EH (cell line): ENCODE data around the gene UBLCP1.
"Not testable (repeated sequence)": the region's sequence is repeated elsewhere in the genome, so short reads cannot be mapped to it uniquely, and the experiment has no call there.

Source experiments
- DNase-seq: peaks from one replicate; pipeline ENCODE4 v3.0.0-alpha.2; 2015; ENCODE audit warnings: low read depth

The UBLCP1 gene

DNA sequence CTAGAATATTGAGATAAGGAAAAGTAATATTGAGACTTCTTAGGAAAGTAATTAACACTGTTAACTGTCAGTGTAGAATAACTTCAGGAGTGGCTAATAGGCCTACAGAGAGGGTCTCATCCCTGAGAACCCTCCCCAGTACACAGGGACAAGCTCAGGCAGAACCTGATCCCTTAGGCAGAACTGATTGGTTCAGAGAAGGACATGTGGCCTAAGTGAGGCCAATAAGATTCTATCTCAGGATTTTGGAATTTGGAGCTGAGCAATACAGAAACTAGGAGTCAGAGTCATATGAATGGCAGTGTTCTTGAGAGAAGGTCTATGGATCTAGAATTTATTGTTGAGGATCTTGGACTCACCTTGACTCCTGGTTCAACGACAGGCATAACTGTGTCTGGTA, 10.9 kb upstream of the UBLCP1 start:
- no peak for DNase-seq

DNA sequence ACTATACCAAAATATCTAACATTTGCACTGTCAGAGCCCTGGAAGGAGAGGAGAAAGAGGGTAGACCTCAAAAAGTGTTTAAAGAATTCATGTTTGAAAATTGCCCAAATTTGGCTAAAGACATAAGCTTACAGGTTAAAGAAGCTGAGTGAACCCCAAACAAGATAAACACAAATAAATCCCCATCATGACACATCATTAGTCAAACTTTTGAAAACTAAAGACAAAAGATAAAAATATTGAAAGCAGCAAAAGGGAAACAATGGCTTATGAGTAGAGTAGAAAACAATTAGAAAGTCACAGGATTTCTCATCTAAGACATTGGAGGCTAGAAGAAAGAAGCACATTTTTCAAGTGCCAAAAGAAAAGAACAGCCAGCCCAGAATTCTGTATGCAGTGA, 6.1 kb upstream of the UBLCP1 start:
- no peak for DNase-seq

DNA sequence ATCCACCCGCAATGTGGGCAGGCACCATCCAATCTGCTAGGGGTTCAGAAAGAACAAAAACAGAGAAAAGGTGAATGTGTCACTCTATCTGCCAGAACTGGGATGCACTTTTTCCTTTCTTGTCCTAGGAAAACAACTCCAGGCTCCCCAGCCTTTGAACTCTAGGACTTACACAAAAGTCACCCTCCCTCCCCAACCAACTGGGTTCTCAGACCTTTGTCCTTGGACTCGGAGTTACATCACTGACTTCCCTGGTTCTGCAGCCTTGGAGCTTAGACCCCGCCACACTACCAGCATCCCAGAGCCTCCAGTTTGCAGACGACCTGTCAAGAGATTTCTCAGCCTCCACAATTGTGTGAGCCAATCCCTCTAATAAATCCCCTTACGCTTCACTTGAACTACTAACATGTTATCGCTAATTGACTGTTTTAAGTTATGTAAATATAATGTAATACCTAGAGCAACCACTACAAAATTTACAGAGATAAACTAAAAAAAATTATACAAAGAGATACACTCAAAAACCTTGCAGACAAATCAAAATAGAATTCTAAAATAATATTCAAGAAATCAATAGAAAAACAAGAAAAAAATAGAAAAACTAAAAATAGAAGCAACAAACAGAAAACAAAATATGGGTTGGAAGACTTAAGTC, 5.3 kb upstream of the UBLCP1 start:
- DNase-seq: no peak

GRCh38 chr5:159258361-159258760, 4.7 kb upstream of the UBLCP1 start:
- DNase-seq: no peak

DNA sequence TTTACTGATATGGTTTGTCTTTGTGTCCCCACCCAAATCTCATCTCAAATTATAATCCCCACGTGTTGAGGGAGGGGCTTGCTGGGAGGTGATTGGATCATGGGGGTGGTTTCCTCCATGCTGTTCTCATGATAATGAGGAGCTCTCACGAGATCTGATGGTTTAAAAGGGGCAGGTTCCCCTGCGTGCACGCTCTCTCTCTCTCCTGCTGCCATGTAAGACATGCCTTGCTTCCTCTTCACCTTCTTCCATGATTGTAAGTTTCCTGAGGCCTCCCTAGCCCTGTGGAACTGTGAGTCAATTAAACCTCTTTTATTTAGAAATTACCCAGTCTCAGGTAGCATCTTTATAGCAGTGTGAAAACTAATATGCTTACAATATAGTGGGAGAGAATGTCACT, 2.9 kb upstream of the UBLCP1 start:
- not testable (repeated sequence) for DNase-seq

DNA sequence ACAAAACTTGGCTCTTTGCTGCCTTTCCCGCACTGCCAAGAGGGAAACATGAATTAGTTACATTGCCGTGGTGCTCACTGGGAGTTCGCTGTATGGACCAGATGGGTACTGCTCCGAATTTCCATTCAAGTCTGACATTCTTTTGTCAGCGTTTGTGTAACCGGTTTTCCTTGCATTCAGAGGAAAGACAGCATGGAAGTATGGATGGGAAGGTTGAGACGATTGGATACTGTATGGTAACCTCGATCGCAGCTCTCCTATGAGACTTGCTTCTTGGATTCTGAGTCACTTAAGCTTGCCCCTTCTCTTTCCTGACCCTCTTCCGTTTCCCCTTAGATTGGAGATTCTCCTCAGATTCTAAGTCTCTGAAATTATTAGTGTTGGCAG, 625 bp upstream of the UBLCP1 start:
- DNase-seq: no peak

DNA sequence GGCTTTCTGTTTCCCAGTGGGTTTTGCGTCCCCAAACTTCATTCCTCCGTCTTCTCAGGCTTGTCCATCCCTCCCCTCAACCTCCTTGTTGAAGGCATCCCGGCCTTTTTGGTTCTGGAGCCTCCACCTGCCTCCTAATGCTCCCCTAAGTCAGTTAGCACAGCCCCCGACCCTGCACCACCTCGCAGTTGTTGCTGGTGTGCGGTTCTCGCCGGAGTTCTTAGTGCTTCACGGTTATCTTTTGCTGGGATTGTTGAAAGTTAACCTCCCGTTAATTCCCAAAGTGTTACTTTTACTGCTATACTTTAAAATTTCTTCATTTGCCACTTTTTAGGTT, 447 bp downstream of the UBLCP1 start:
- no peak for DNase-seq

DNA sequence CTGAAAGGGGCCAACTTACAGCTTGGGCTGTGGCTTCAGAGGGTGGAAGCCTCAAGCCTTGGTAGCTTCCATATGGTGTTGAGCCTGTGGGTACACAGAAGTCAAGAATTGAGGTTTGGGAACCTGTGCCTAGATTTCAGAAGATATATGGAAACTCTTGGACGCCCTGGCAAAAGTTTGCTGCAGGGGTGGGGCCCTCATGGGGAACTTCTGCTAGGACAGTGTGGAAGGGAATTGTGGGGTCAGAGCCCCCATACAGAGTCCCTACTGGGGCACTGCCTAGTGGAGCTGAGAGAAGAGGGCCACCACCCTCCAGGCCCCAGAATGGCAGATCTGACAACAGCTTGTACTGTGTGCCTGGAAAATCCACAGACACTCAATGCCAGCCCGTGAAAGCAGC, 3.7 kb downstream of the UBLCP1 start:
- DNase-seq: not testable (repeated sequence)

DNA sequence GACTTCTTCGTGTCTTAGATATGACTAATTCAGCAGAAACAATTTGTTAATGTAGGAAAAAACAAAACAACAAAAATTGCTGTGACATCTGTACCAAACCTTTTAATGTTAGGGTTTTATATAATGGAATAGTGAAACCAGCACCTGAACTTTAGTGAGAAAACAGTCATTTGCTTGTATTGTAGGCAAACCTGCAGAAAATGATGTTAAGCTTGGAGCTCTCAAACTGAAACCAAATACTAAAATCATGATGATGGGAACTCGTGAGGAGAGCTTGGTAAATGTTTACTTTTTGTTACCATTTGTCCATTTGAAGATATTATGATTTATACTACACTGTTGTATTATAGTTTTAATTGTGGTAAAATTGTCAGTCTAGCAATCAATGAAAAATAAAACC, 6.6 kb downstream of the UBLCP1 start:
- DNase-seq: no peak

GRCh38 chr5:159273923-159274322, 10.8 kb downstream of the UBLCP1 start:
- DNase-seq: no peak

DNA sequence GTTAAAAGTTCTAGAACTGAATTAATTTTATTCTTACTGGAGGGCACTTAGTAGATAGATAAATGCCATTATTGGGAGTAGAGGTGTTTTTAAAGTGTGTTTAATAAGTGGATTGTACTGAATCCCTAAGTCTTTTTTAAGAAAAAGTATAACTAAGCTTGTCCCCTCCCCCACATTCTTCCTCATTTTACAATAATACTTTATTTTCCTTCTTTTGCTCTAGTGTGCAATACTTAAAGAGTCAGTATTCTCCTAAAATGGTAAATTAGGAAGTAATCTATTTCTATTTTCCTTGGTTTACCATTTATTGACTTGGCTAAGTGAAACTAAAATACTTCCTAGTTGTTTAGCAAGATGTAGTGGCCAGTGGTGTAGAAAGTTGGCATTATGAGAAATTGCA, 11.6 kb downstream of the UBLCP1 start:
- DNase-seq: no peak

GRCh38 chr5:159286420-159287035, 23.4 kb downstream of the UBLCP1 start:
- DNase-seq: peak; percentile 57

DNA sequence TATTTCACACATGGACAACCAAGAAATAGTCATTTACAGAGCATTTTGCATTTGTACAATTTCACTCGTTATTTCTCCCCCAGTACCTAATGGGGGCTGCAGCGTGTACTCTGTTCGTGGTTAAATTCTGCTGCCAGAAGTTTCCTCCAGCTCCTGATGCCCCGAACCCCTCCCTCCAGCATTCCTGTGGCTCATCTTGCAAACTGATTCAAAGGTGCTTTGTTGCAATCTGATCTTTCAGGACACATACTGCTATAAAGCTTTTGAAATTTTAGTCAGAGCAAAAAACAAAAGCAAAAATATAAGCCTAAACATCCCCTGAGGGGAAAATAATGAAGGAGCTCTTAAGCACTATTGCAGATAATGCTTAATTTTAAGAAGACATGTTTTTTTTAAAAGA, 27.7 kb downstream of the UBLCP1 start:
- DNase-seq: peak; percentile 11

- DNase-seq: no peak
Measured at GRCh38 chr5:159294921-159295320, 31.8 kb downstream of the UBLCP1 start.

DNA sequence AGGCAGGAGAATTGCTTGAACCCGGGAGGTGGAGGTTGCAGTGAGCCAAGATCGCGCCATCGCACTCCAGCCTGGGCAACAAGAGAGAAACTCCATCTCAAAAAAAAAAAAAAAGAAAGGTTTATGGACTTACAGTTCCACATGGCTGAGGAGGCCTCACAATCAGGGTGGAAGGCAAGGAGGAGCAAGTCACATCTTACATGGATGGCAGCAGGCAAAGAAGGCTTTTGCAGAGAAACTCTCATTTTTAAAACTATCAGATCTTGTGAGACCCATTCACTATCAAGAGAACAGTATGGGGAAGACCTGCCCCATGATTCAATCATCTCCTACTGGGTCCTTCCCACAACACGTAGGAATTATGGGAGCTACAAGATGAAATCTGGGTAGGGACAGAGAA, 34.2 kb downstream of the UBLCP1 start:
- not testable (repeated sequence) for DNase-seq

DNA sequence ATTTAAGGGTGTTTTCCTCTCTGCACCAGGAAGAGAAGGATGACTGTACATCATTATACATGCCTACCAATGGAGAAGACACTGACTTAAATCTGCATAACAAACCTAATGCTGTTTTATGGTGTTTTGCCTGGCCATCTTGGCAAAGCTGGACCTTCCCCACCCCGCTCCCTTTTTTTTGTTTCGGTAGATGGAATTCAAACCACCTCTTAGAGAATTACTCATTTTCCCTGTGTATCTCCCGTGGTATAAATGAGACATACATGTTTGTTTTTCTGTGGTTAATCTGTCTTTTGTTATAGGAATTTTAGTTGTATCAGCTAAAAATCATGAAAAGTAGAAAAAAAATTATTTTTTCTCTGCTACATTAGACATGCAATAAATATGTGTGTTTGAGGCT, 38.4 kb downstream of the UBLCP1 start:
- peak; percentile 41 for DNase-seq

GRCh38 chr5:159301929-159302860, 39.1 kb downstream of the UBLCP1 start:
- not testable (repeated sequence) for DNase-seq

DNA sequence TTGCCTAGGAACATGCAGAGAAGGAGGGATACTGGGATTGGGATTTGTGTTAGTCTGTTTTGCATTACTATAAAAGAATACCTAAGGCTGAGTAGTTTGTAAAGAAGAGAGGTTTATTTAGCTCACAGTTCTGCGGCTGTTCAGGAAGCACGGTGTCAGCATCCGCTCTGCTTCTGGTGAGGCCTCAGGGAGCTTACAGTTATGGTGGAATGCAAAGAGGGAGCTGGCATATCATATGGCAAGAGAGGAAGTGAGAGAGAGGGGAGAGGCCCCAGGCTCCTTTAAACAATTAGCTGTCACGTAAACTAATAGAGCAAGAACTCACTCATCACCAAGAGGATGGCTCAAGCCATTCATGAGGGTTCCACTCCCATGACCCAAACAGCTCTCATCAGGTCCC, 40.2 kb downstream of the UBLCP1 start:
- no peak for DNase-seq

GRCh38 chr5:159304961-159305595, 42.0 kb downstream of the UBLCP1 start:
- no peak for DNase-seq

DNA sequence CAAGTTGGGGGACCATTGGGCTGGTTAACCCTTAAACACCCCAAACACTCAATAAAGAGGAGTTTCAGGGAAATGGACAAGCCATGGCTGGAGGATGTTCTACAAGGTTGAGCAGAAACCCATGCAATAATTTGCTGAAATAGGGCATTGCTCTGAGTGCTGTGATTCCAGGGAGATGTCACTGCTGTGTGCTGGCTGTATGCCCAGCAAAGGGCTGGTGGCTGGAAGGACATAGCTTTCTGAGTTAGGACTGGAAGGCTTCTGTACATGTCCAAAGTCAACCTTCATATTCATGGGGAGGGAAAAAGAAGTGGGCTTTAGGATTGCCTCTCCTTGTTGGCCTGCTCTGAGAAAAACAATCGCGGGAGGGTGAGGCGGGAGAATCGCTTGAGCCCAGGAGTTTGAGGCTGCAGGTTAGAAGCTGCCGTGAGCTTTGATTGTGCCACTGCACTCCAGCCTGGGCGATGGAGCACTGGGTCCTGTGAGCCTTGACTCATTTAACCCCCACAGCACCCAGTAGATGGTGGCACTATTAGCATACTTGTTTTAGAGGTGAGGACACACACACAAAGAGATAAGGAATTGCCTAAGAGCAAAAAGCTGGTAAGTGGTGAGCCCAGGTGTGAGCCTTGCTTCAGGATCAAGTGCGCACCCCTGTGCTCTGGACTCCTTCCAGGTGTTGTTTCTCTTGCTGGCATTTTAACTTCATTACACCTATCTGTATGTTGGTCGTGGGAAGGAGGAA, 46.8 kb downstream of the UBLCP1 start:
- no peak for DNase-seq

- no peak for DNase-seq
Measured at GRCh38 chr5:159310511-159310910, 47.4 kb downstream of the UBLCP1 start.

DNA sequence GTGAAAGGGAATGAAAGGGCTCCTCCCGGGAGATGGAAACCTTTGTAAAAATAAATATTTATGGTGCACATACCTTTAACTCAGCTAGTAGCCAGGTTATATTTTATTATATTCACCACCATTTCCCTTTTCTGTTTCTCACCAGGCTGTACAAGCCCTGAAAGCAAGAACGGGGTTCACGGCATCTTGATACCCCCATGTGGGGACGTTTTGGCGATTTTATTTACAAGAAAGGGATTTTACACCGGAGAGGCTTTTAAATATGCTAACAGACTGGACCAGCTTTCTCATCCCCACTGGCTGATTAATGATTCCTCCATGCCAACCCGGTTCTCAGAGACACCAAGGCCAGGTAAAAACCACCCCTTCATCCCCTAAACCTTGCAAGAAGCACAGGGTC, 48.0 kb downstream of the UBLCP1 start:
- DNase-seq: no peak
